C4-2B (cell line): ENCODE measurements around the gene EHBP1L1.

ENCODE experiments used
- CTCF ChIP-seq: fragments of 450-650 bp; conservative IDR thresholded peaks from 2 replicates; pipeline ENCODE4 v1.5.1; 2017; ENCODE audit warnings: mild to moderate bottlenecking
- ZFX ChIP-seq: fragments of 450-650 bp; IDR thresholded peaks from 2 replicates; pipeline ENCODE4 v1.6.1; 2017

GRCh38 chr11:65609229-65609628, 33.4 kb downstream of the EHBP1L1 start:
- TF ChIP-seq CTCF (no peak), ZFX (no peak)
